Stimulated activated CD8-positive, alpha-beta memory T cell treated with anti-CD3 and anti-CD28 coated beads, Interleukin-7, amount 100 ng/mL, for 1 hour (primary cell): ENCODE results near the gene NAV2.

Source experiments
- DNase-seq, 2 donors: peaks; one replicate each; pipeline ENCODE4 v3.0.0-alpha.2; 2020; ENCODE audit warnings: low read depth in 2 of 2

The NAV2 gene

GRCh38 chr11:19970944-19971343 lies 258.3 kb downstream of the NAV2 start:
- no peak for DNase-seq

GRCh38 chr11:19972091-19972490 lies 259.5 kb downstream of the NAV2 start:
- DNase-seq = no peak

DNA sequence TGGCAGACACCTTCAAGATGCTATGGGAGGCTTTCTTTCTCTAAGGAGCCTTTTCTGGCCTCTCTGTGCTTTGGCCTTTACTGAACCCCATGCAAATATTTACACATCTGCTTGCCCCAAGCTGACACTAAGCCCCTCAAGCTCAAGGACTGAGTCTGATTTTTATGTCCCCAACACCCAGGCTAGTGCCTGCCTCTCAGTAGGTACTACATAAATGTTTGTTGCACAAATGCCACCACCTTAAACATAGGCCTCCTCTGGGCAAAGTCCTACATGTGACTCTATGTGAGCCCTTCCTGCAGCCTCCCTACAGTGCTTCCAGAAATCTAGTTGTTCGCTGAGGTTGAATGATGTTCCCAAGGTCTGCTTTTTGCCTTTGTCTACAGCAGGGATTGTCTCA lies 260.0 kb downstream of the NAV2 start:
- DNase-seq = no peak

GRCh38 chr11:19973136-19973635 lies 260.5 kb downstream of the NAV2 start:
- DNase-seq = no peak

DNA sequence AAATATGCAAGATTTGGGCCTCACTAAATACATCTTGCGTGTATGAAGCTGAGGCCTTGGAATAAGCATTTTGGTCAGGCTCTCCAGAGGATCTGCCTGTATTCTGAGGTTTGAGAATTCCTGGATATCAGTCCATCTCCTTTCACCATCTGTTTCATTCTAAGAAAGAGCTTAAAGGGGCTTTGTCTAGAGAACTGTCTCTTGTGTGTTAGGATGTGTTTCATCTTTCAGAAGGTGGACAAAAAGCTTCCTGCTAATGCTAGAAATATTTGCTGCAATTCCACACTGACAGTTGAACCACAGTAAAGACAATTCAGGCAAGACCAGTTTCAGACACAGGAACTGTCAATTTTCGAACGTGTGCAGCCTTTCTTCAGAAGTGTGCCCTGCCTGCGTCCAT lies 262.2 kb downstream of the NAV2 start:
- DNase-seq = no peak

GRCh38 chr11:19975414-19975990 lies 262.9 kb downstream of the NAV2 start:
- no peak for DNase-seq

GRCh38 chr11:19976281-19976941 lies 263.8 kb downstream of the NAV2 start:
- DNase-seq = no peak

GRCh38 chr11:19977941-19978340 lies 265.3 kb downstream of the NAV2 start:
- DNase-seq = no peak

DNA sequence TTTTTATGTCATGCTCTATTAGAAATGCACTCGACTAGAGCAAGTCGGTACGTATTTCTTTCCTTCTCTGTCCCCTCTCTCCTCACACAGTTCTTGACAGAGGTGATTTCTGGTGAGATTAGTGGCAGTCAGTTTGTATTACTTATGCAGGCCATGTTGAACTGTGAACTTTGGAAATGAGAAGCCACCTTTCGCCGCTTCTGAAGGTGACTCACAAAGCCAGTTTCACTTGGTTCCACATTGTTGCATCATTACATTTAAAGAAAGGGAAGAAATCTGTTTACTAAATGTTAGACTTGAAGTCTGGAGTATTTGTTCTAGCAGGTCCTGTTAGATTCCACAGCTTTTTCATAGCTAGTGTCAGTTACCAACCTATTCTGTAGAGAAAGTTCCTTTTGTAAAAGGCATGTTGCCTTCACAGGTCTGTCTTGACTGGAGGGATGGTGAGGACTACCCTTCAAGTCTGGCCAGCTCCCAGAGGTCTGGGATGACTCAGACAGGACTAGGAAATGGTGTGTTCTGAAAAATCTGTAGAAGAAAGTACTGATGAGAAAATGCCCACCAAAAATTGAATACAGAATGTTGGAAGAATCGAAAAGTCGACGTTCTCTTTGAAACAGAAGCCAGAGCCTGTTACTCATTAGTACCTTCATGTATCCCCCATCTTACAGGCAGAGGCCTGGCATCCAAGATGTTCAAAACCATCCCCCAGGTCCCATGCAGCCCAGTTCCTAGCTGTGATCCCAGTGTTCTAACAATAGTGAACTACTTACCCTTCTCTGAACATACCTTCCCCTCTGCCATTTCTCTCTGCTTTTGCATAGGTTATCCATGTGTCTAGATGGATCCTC lies 266.3 kb downstream of the NAV2 start:
- DNase-seq = no peak

GRCh38 chr11:19979519-19979845 lies 266.8 kb downstream of the NAV2 start:
- DNase-seq = no peak

DNA sequence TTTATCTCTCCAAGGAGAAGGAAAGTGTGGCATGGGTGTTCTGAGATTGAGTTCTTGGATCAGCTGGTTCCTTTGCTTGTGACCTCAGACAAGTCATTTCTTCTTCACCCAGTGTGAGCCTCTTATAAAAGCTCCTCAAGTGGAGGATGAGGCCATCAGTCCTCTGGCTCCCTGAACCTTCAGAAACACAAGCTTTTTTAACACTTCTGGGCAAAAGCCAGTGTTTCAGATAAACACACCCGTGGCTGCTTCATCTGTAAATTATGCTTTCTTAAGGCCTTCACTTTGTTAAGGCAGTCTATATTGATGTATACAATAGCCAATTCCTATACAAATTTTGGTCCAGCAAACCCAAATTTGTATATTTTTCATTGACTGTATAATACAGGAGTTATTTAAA lies 267.8 kb downstream of the NAV2 start:
- no peak for DNase-seq

DNA sequence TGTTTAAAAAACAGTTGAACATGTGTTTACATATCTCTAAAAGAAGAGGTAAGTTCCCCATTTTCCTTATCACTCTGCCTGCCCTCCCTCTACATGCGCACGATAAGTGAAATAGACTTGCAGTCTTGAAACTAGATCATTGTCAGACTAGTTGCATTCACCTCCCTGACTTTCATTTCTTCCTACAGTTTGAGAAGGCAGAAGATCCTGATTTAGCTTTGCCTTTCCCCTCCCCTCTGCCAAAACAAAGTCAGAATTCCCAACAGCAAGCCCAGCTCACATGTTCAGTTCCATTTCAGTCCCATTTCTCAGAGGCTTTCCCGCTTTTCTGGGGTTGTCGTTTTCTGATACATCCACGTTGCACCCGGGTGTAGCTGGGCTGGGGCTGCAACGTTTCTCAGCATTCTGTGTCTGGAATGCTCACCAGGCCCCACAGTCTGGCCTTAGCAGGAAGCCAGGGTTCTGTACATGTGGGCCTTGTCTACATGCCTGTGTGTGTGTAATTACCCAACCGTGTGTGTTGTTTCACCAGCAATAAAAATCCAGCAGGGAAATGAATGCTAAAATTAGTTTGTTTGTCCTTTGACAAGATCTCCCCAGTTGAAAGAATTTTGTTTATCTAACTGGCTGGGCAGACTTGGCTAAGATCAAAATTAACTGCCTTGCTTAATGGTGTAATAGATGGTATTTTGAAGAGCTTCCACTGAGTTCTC lies 268.5 kb downstream of the NAV2 start:
- no peak for DNase-seq

GRCh38 chr11:19982774-19983495 lies 270.3 kb downstream of the NAV2 start:
- no peak for DNase-seq

DNA sequence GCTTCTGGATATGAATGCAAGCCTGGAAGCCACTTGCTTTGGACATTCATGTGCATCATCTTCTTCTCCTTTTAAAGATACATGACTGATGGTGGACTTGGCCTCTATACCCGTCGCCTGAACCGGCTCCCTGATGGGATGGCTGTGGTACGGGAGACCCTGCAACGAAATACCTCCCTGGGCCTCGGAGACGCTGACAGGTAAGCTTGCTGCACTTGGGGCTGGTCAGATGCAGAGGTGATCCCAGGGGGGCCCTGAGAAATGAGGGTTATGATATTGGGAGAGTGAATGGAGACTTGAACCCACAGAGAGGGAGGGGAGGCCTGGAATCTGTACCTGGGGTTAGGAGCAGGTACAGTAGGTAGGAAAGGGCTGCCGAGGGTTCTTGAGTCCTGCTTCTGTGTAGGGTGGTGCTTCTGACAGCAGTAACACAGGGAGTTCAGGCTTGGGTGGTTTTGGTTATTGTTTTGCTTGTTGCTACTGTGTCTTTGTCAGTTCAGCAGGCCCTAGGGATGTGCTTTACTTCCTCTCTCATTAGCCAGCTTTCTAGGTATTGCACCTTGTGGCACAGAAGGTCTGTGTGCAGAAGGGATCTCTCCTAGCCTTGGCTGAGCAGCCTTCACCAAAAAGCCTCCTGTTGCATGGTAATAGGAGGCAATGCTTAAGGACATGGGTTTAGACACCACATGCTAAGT lies 271.6 kb downstream of the NAV2 start:
- DNase-seq = no peak

DNA sequence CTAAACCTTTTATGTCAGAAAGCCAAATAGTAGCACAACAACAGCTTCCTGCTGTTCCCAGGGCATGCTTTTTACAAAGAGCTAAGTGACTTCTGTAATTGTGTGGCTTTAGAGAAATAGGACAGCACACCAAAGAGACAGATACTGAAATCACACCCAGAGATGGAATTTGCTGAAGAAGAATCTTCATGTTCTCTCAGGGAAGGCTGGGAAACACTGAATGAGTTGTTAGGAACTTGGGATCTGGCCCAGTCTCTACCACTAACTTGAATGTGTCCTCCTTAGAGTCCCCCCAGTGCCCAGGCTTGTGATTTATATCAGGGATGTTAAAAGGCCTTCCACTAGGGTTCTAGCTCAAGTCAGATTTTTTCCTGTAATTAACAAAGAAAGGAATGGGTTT lies 272.5 kb downstream of the NAV2 start:
- no peak for DNase-seq

DNA sequence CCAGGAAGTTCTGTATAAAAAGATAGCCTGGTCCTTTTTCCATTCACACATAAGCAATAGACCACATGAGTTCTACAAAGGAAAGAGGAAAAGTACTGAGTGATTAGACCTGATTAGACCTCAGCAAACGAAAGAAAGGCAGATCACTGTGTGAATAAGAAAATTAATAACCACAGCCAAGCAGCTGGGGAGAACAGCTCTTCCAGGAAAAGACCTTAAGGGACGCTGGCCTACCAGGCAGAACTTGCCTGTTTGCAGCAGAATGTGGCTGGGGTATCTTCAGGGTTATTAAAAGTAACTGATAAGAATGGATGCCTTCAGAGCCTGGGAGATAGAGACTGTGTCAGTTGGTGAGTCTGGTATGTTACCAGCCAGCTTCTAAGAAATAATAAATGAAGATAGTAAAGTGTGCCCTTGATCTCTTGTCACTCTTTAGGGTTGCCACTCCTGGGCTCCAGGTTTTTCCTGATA lies 274.7 kb downstream of the NAV2 start:
- DNase-seq = no peak

GRCh38 chr11:19988598-19988997 lies 276.0 kb downstream of the NAV2 start:
- DNase-seq = no peak

DNA sequence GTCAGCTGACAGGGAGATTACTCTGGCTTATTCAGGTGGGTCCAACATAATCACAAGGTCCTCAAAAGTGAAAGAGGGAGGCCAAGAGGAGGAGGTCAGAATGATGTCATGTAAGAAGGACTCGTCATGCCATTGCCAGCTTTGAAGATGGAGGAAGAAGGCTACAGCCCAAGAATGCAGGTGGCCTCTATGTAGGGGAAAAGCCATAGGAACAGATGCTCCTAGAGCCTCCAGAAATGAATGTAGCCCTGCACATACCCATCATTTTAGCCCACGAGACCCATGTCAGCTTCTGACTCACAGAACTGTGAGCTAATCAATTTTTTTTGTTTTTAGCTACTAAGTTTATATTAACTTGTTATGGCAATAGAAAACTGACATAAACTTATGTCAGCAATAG lies 276.6 kb downstream of the NAV2 start:
- no peak for DNase-seq

- DNase-seq = no peak
These were observed 279.5 kb downstream of the NAV2 start for GRCh38 chr11:19992162-19992561.

DNA sequence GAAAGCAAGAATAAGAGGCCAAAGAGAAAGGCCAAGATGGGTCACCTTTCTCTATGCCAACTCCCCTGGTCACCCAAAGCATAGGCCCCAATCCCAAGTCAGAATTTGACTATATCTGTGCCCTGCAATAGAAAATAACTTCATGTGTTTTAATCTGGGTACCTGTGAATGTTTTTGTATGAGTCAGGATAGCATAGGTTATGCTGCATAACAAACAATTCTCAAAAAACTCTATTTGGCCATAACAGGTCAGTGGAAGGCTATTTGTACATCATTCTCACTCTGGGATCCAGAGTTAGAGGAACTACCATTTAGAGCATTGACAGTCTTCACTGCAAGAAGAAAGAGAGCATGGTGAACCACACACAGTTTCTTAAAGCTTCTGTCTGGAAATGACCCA lies 280.4 kb downstream of the NAV2 start:
- DNase-seq = no peak

GRCh38 chr11:19994672-19995071 lies 282.0 kb downstream of the NAV2 start:
- no peak for DNase-seq
